OCI-LY7 (cell line): Measurements from ENCODE around the gene ZNF318. TPM values are rescaled to one million over a fixed set of nuclear protein-coding genes. Genes with fewer than 3 reads are reported as not detected.

Experiments used
- BruUV-seq: library from RNA; stranded (reverse); fragments of 400-500 nt; replicated peaks from 2 replicates; lab custom pipeline; 2021; lab: Mats Ljungman, UMichigan
- CTCF ChIA-PET: fragments of 300-600 bp; sonication (Branson Sonifier 250); formaldehyde crosslinking; loops from one replicate; lab custom pipeline; 2022; ENCODE audit warnings: antibody characterized with exemption; ENCODE audit not compliant: unreplicated experiment; lab: Charles Lee
- POLR2A ChIA-PET: fragments of 300-600 bp; sonication (Branson Sonifier 250); formaldehyde crosslinking; loops from one replicate; lab custom pipeline; 2022; ENCODE audit warnings: antibody characterized with exemption; lab: Charles Lee
- DNase-seq: peaks from one replicate; pipeline ENCODE4 v3.0.0-alpha.2; 2015; ENCODE audit warnings: low spot score
- H2AFZ ChIP-seq: fragments of 200-600 bp; sonication (generic), shearing (Covaris generic); 2 replicates; pipeline ENCODE4 v1.6.1; 2014; ENCODE audit warnings: mild to moderate bottlenecking, antibody characterized with exemption, low read length, moderate library complexity
- H3K27ac ChIP-seq: fragments of 200-600 bp; sonication (generic); 2 replicates; pipeline ENCODE4 v1.5.1; 2014; ENCODE audit warnings: mixed run types, low read depth, mild to moderate bottlenecking, moderate library complexity, low read length, inconsistent platforms; ENCODE audit not compliant: poor library complexity, severe bottlenecking
- H3K36me3 ChIP-seq: fragments of 200-600 bp; sonication (generic); 2 replicates; pipeline ENCODE4 v1.6.1; 2014; ENCODE audit warnings: mild to moderate bottlenecking, antibody characterized with exemption, low read length, moderate library complexity, mixed read lengths; ENCODE audit not compliant: insufficient read depth
- H3K4me1 ChIP-seq: fragments of 200-600 bp; sonication (generic); 2 replicates; pipeline ENCODE4 v1.5.1; 2014; ENCODE audit warnings: mild to moderate bottlenecking, low read length; ENCODE audit not compliant: insufficient read depth, poor library complexity, severe bottlenecking
- H3K4me2 ChIP-seq: fragments of 200-600 bp; sonication (generic); 2 replicates; pipeline ENCODE4 v1.6.1; 2014; ENCODE audit warnings: mild to moderate bottlenecking, low read length
- H3K4me3 ChIP-seq: fragments of 200-600 bp; sonication (generic); 2 replicates; pipeline ENCODE4 v1.5.1; 2014; ENCODE audit warnings: mild to moderate bottlenecking, low read depth, low read length; ENCODE audit not compliant: poor library complexity, severe bottlenecking
- H3K79me2 ChIP-seq: fragments of 200-600 bp; sonication (generic); 2 replicates; pipeline ENCODE4 v1.6.1; 2016; ENCODE audit warnings: low read depth, mild to moderate bottlenecking, low read length, moderate library complexity, mixed read lengths; ENCODE audit not compliant: insufficient read depth
- H3K9me2 ChIP-seq: fragments of 200-600 bp; sonication (generic); 2 replicates; pipeline ENCODE4 v1.6.1; 2016; ENCODE audit warnings: mild to moderate bottlenecking, low read length, mixed read lengths; ENCODE audit not compliant: insufficient read depth
- H3K9me3 ChIP-seq: fragments of 200-600 bp; sonication (generic); 2 replicates; pipeline ENCODE4 v1.6.1; 2014; ENCODE audit warnings: mild to moderate bottlenecking, mixed run types, low read length, mixed read lengths
- H4K20me1 ChIP-seq: fragments of 200-600 bp; sonication (generic); 2 replicates; pipeline ENCODE4 v1.6.1; 2014; ENCODE audit warnings: mild to moderate bottlenecking, antibody characterized with exemption, low read length, moderate library complexity, mixed read lengths; ENCODE audit not compliant: insufficient read depth
- EZH2phosphoT487 ChIP-seq: fragments of 200-600 bp; sonication (generic); IDR thresholded peaks from 2 replicates; pipeline ENCODE4 v1.6.1; 2018; ENCODE audit warnings: low read depth, borderline replicate concordance, mild to moderate bottlenecking, mixed run types, antibody characterized with exemption, low read length, moderate library complexity, mixed read lengths
- intact Hi-C: fragments of 100-400 bp; cut with micrococcal nuclease; formaldehyde crosslinking; loops from one replicate; pipeline ENCODE4 v1.10.0; 2022; ENCODE audit not compliant: unreplicated experiment
- total RNA-seq, 2 experiments: library from RNA; depleted of rRNA in 1 of 2; stranded (reverse); fragments of >200 nt in 1 of 2; shearing (Covaris generic) in 1 of 2; gene quantifications; 2 replicates each; pipeline ENCODE4 v1.2.3, GENCODE V29; 2014 to 2022
- TF ChIP-seq, protein P1 (sequence below): fragments of 200-600 bp; sonication (generic); conservative IDR thresholded peaks from 2 replicates; pipeline ENCODE4 v1.5.1; 2014; ENCODE audit warnings: mild to moderate bottlenecking, antibody characterized with exemption, low read length, moderate library complexity, mixed read lengths

ZNF318 gene
- total RNA-seq, 2 experiments from 2014 or later: 12.8 to 24.4 TPM

- BruUV-seq: no TSS peak
- intact Hi-C loops: no loop called here
- peak; percentile 56 for DNase-seq
- H3K4me3 ChIP-seq: peak within 1 kb of the TSS; percentile 59
- CTCF ChIA-PET: interaction anchor here (0.6 kb wide), 1 partner anchor 84 kb away, joined by 3 read pairs; no protein-coding TSS in a partner anchor
- no peaks in the 10 kb centered on the region for H4K20me1 ChIP-seq
- peak within 1 kb of the TSS; percentile 60 for H2AFZ ChIP-seq
- no peaks in the 10 kb centered on the region for H3K79me2 ChIP-seq
- H3K36me3 ChIP-seq: no peaks in the 10 kb centered on the region
- POLR2A ChIA-PET: interaction anchor here (0.5 to 0.8 kb wide), 3 partner anchors 89 to 856 kb away, joined by 3 read pairs; partner anchors contain the start of gene TRERF1
- H3K27ac ChIP-seq: no peak within 1 kb of the TSS
- H3K4me1 ChIP-seq: peaks cover 18% of the 10 kb centered on the region
- H3K4me2 ChIP-seq: peak within 1 kb of the TSS; percentile 60
- H3K9me3 ChIP-seq: no peaks in the 10 kb centered on the region
- TF ChIP-seq EZH2phosphoT487: no peak
- TF ChIP-seq, protein P1, sequence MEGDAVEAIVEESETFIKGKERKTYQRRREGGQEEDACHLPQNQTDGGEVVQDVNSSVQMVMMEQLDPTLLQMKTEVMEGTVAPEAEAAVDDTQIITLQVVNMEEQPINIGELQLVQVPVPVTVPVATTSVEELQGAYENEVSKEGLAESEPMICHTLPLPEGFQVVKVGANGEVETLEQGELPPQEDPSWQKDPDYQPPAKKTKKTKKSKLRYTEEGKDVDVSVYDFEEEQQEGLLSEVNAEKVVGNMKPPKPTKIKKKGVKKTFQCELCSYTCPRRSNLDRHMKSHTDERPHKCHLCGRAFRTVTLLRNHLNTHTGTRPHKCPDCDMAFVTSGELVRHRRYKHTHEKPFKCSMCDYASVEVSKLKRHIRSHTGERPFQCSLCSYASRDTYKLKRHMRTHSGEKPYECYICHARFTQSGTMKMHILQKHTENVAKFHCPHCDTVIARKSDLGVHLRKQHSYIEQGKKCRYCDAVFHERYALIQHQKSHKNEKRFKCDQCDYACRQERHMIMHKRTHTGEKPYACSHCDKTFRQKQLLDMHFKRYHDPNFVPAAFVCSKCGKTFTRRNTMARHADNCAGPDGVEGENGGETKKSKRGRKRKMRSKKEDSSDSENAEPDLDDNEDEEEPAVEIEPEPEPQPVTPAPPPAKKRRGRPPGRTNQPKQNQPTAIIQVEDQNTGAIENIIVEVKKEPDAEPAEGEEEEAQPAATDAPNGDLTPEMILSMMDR: peak; percentile 53
- H3K9me2 ChIP-seq: no peaks in the 10 kb centered on the region
Measured at GRCh38 chr6:43308101-43308989, 61.1 kb downstream of the ZNF318 start, which contains the start of gene CRIP3. Gene CRIP3 (minus strand): TSS chr6:43308826. CDS start chr6:43308792, 34 bp downstream.

- TF ChIP-seq, protein P1: no peak
- no peak for TF ChIP-seq EZH2phosphoT487
- Histone ChIP-seq H2AFZ (no peak overlapping the region), H4K20me1 (no peaks in the 10 kb centered on the region), H3K4me1 (peaks cover 11% of the 10 kb centered on the region), H3K4me3 (no peak overlapping the region), H3K27ac (no peak overlapping the region), H3K9me3 (no peaks in the 10 kb centered on the region), H3K9me2 (no peaks in the 10 kb centered on the region), H3K4me2 (no peak overlapping the region), H3K36me3 (no peaks in the 10 kb centered on the region), H3K79me2 (no peaks in the 10 kb centered on the region)
- no peak for DNase-seq
- ChIA-PET POLR2A (interaction anchor here (0.5 to 1.1 kb wide), 3 partner anchors 12 to 856 kb away, joined by 3 to 6 read pairs (median 3); partner anchors contain the start of gene TRERF1), CTCF (no interaction called here)
- BruUV-seq: no TSS peak
- intact Hi-C loops: no loop called here
Measured at GRCh38 chr6:43307451-43308100, 61.9 kb downstream of the ZNF318 start.
